ENCODE results near the gene OAS1. TPM values are rescaled to one million over a fixed set of nuclear protein-coding genes. Genes with fewer than 3 reads are reported as not detected.

The OAS1 gene
- total and polyA plus RNA-seq, 2 donors (not counting 3 experiments of a cell fraction or from before 2014, with no cell fraction given) = 5.7 to 6.4 TPM

DNA sequence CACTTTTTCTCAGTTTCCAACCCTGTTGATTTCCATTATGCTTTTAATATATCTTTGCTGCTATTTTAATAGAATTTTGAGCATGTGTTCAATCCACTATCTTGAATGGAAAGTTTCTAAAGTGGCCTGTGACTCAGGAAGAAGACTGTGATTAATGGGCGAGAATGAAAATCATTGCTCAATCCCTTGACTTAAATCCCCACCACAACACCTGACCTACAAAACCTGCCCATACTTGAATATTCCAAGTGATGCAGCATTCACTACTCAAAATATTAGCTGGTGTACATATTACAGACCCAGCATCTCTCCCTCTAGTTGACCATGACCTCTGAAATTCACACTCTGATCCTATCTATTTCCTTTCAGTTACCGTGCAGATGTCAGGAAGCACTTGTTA lies 30.2 kb downstream of the OAS1 start:
- peaks cover 5% of the 10 kb centered on the region for H3K4me1 ChIP-seq (ENCODE audit: control insufficient read depth, extremely low read depth, insufficient read depth, low read length)
- no peaks in the 10 kb centered on the region for H3K9me1 ChIP-seq (replicated peaks; ENCODE audit: control insufficient read depth, extremely low read depth, insufficient read depth, low read length)
- no peak overlapping the region for H3K9ac ChIP-seq (replicated peaks; ENCODE audit: extremely low read depth, insufficient read depth, low read length)
- H3K36me3 ChIP-seq (ENCODE audit: control insufficient read depth in 2 of 2, extremely low read depth in 1 of 2, insufficient read depth in 2 of 2, low read length in 2 of 2) = no peaks in the 10 kb centered on the region
- H3K4me3 ChIP-seq (replicated peaks in 1 of 3; ENCODE audit: insufficient read depth in 1 of 3, low read depth in 1 of 3, low read length in 3 of 3) = no peak overlapping the region
- FAIRE-seq = no peak
- intact Hi-C loops (cut with micrococcal nuclease) = no loop called here
- CTCF ChIA-PET = interaction anchor here (0.7 to 2.1 kb wide), 2 partner anchors 37 to 54 kb away, joined by 3 to 15 read pairs; no protein-coding TSS in a partner anchor
- DNase-seq (ENCODE audit: low read depth, low spot score) = no peak
- peaks cover 0 to 1% of the 10 kb centered on the region in 2 experiments for H3K27me3 ChIP-seq (ENCODE audit: control insufficient read depth in 2 of 2, insufficient read depth in 2 of 2, low read length in 2 of 2)
- no peaks in the 10 kb centered on the region for H4K20me1 ChIP-seq (replicated peaks; ENCODE audit: control insufficient read depth, extremely low read depth, insufficient read depth, low read length)
- dilution Hi-C loops (cut with MboI; ENCODE audit: extremely low pct_ligation_motif_present, low sequenced_read_pairs) = no loop called here
- TF ChIP-seq FOS (IDR thresholded peaks at IDR 0.05; ENCODE audit: borderline replicate concordance, insufficient read depth, low read length) = no peak
- H2AFZ ChIP-seq (ENCODE audit: low read depth, low read length) = no peak overlapping the region
- no peaks in the 10 kb centered on the region for H3K9me3 ChIP-seq (replicated peaks; ENCODE audit: control insufficient read depth, insufficient read depth, low read length)
- H3K27ac ChIP-seq (ENCODE audit: insufficient read depth, low read depth, low read length) = no peak overlapping the region
- POLR2A ChIA-PET = no interaction called here
- no TSS peak for BruUV-seq (replicated peaks)
- no peak overlapping the region for H3K4me2 ChIP-seq (ENCODE audit: insufficient read depth, low read length)
- H3K79me2 ChIP-seq (ENCODE audit: control insufficient read depth, insufficient read depth, low read length) = no peaks in the 10 kb centered on the region

DNA sequence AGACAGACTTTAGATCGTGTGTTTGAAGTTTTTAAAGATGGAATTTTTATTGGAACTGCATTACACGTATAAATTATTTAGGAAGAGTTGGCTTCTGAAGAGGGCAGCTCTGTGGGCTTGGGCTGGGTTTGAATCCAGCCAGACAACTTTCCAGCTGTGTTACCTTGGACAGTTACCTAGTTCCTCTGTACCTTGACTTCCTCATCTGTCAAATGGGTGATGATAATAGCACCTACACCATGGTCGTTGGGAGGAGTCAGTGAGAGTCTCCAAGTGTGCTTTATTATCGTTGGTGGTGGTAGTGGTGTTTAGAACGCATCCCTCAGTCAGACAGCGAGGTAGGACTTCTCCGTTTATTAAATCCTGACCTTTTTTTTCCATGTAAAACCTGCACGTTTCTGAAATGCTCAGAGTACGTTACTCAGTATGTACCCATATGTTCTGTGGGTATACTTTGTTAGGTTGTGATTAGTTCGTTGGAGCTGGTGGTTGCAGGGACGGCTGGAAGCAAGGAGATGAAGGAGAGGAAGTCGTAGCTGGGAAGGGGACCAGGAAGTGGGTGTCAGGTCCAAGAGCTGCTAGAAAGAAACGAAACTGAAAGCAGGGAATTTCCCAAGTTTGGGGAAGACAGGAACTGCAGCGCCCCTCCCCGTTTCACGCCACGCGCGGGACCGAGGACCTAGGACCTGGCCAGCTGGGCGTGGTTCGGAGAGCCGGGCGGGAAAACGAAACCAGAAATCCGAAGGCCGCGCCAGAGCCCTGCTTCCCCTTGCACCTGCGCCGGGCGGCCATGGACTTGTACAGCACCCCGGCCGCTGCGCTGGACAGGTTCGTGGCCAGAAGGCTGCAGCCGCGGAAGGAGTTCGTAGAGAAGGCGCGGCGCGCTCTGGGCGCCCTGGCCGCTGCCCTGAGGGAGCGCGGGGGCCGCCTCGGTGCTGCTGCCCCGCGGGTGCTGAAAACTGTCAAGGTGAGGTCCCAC lies 31.3 kb downstream of the OAS1 start, which contains the start of gene OAS3:
TSS of gene OAS3 (plus strand) at position 734 of the 979 bp plus-strand sequence. CDS start at position 791, 57 bp downstream.
- no peaks in the 10 kb centered on the region for H4K20me1 ChIP-seq (replicated peaks; ENCODE audit: control insufficient read depth, extremely low read depth, insufficient read depth, low read length)
- no peak within 1 kb of the TSS for H3K27ac ChIP-seq (ENCODE audit: insufficient read depth, low read depth, low read length)
- CTCF ChIA-PET = interaction anchor here (0.7 to 2.1 kb wide), 8 partner anchors 11 to 154 kb away, joined by 3 to 15 read pairs (median 4); partner anchors contain the start of gene OAS2
- peak within 1 kb of the TSS; percentile 45 to 68 (median 57) for H3K4me3 ChIP-seq (replicated peaks in 1 of 3; ENCODE audit: insufficient read depth in 1 of 3, low read depth in 1 of 3, low read length in 3 of 3)
- peak; percentile 71 for FAIRE-seq
- H3K9ac ChIP-seq (replicated peaks; ENCODE audit: extremely low read depth, insufficient read depth, low read length) = peak within 1 kb of the TSS; percentile 50
- peak within 1 kb of the TSS; percentile 76 for H2AFZ ChIP-seq (ENCODE audit: low read depth, low read length)
- peak within 1 kb of the TSS; percentile 77 for H3K4me2 ChIP-seq (ENCODE audit: insufficient read depth, low read length)
- TF ChIP-seq POLR2AphosphoS5 (IDR thresholded peaks at IDR 0.05; ENCODE audit: insufficient read depth, low read depth, low read length) (no peak), POLR2A (IDR thresholded peaks at IDR 0.05; ENCODE audit: low read depth, low read length) (no peak), JUN (IDR thresholded peaks at IDR 0.05; ENCODE audit: borderline replicate concordance, insufficient read depth, insufficient read length, low read depth) (no peak), MYC (IDR thresholded peaks at IDR 0.05; ENCODE audit: low read depth, low read length) (no peak), EZH2 (IDR thresholded peaks at IDR 0.05; ENCODE audit: borderline replicate concordance, low read depth, low read length, severe bottlenecking) (no peak), GATA2 (IDR thresholded peaks at IDR 0.05; ENCODE audit: insufficient read depth, insufficient read length, low read depth, low read length) (no peak), FOS (IDR thresholded peaks at IDR 0.05; ENCODE audit: borderline replicate concordance, insufficient read depth, low read length) (no peak)
- TF ChIP-seq, protein P1, sequence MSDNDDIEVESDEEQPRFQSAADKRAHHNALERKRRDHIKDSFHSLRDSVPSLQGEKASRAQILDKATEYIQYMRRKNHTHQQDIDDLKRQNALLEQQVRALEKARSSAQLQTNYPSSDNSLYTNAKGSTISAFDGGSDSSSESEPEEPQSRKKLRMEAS (IDR thresholded peaks at IDR 0.05; ENCODE audit: insufficient read depth, insufficient read length) = no peak
- TF ChIP-seq, protein P2, sequence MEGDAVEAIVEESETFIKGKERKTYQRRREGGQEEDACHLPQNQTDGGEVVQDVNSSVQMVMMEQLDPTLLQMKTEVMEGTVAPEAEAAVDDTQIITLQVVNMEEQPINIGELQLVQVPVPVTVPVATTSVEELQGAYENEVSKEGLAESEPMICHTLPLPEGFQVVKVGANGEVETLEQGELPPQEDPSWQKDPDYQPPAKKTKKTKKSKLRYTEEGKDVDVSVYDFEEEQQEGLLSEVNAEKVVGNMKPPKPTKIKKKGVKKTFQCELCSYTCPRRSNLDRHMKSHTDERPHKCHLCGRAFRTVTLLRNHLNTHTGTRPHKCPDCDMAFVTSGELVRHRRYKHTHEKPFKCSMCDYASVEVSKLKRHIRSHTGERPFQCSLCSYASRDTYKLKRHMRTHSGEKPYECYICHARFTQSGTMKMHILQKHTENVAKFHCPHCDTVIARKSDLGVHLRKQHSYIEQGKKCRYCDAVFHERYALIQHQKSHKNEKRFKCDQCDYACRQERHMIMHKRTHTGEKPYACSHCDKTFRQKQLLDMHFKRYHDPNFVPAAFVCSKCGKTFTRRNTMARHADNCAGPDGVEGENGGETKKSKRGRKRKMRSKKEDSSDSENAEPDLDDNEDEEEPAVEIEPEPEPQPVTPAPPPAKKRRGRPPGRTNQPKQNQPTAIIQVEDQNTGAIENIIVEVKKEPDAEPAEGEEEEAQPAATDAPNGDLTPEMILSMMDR (IDR thresholded peaks at IDR 0.05; ENCODE audit: extremely low read depth in 1 of 2, insufficient read depth in 1 of 2, low read depth in 1 of 2, low read length in 2 of 2) = no peak
- H3K36me3 ChIP-seq (ENCODE audit: control insufficient read depth in 2 of 2, extremely low read depth in 1 of 2, insufficient read depth in 2 of 2, low read length in 2 of 2) = no peaks in the 10 kb centered on the region
- POLR2A ChIA-PET = no interaction called here
- dilution Hi-C loops (cut with MboI; ENCODE audit: extremely low pct_ligation_motif_present, low sequenced_read_pairs) = no loop called here
- H3K79me2 ChIP-seq (ENCODE audit: control insufficient read depth, insufficient read depth, low read length) = no peaks in the 10 kb centered on the region
- H3K9me3 ChIP-seq (replicated peaks; ENCODE audit: control insufficient read depth, insufficient read depth, low read length) = no peaks in the 10 kb centered on the region
- peaks cover 5% of the 10 kb centered on the region for H3K4me1 ChIP-seq (ENCODE audit: control insufficient read depth, extremely low read depth, insufficient read depth, low read length)
- H3K27me3 ChIP-seq (ENCODE audit: control insufficient read depth in 2 of 2, insufficient read depth in 2 of 2, low read length in 2 of 2) = no peaks in the 10 kb centered on the region
- intact Hi-C loops (cut with micrococcal nuclease) = loop anchor here (1.0 kb wide), 1 partner anchor 36 kb away; no protein-coding TSS in a partner anchor
- no peaks in the 10 kb centered on the region for H3K9me1 ChIP-seq (replicated peaks; ENCODE audit: control insufficient read depth, extremely low read depth, insufficient read depth, low read length)
- peak; percentile 57 for DNase-seq (ENCODE audit: low read depth, low spot score)
- BruUV-seq (replicated peaks) = no TSS peak

All from endothelial cell of umbilical vein (primary cell).